GM21825 (cell line): ENCODE results near the gene NMNAT2.

Source experiments
- ATAC-seq: cut with Tn5 transposase; IDR thresholded peaks from one replicate; pipeline ENCODE4 v1.9.1; 2021; ENCODE audit warnings: mild to moderate bottlenecking, moderate library complexity; ENCODE audit not compliant: unreplicated experiment

NMNAT2 gene

GRCh38 chr1:183319606-183320005 is 98.6 kb downstream of the NMNAT2 start:
- no peak for ATAC-seq

GRCh38 chr1:183319051-183319450 is 99.1 kb downstream of the NMNAT2 start:
- no peak for ATAC-seq

GRCh38 chr1:183318433-183318832 is 99.7 kb downstream of the NMNAT2 start:
- ATAC-seq, result no peak

GRCh38 chr1:183315991-183316758 is 102.0 kb downstream of the NMNAT2 start:
- ATAC-seq, result no peak

GRCh38 chr1:183313063-183313462 is 105.1 kb downstream of the NMNAT2 start:
- no peak for ATAC-seq

- ATAC-seq, result no peak
These were observed 107.3 kb downstream of the NMNAT2 start for GRCh38 chr1:183310753-183311479.

GRCh38 chr1:183308719-183309118 is 109.5 kb downstream of the NMNAT2 start:
- no peak for ATAC-seq

GRCh38 chr1:183306317-183307042 is 111.7 kb downstream of the NMNAT2 start:
- ATAC-seq, result no peak

GRCh38 chr1:183304440-183305107 is 113.6 kb downstream of the NMNAT2 start:
- ATAC-seq, result no peak

- ATAC-seq, result no peak
These were observed 114.3 kb downstream of the NMNAT2 start for GRCh38 chr1:183303901-183304300.

- ATAC-seq, result no peak
These were observed 114.9 kb downstream of the NMNAT2 start for GRCh38 chr1:183303323-183303645.

GRCh38 chr1:183302452-183303322 is 115.5 kb downstream of the NMNAT2 start:
- no peak for ATAC-seq

- ATAC-seq, result no peak
These were observed 116.9 kb downstream of the NMNAT2 start for GRCh38 chr1:183301239-183301638.

GRCh38 chr1:183300828-183301227 is 117.4 kb downstream of the NMNAT2 start:
- no peak for ATAC-seq

- ATAC-seq, result no peak
These were observed 117.8 kb downstream of the NMNAT2 start for GRCh38 chr1:183300395-183300794.

- ATAC-seq, result no peak
These were observed 121.4 kb downstream of the NMNAT2 start for GRCh38 chr1:183296782-183297181.

GRCh38 chr1:183295521-183295920 is 122.7 kb downstream of the NMNAT2 start:
- ATAC-seq, result no peak

GRCh38 chr1:183293876-183294275 is 124.3 kb downstream of the NMNAT2 start:
- no peak for ATAC-seq

- no peak for ATAC-seq
These were observed 124.9 kb downstream of the NMNAT2 start for GRCh38 chr1:183293241-183293640.

GRCh38 chr1:183291802-183292514 is 126.2 kb downstream of the NMNAT2 start:
- no peak for ATAC-seq
